ENCODE measurements around the gene HGFAC. TPM values are rescaled to one million over a fixed set of nuclear protein-coding genes. Genes with fewer than 3 reads are reported as not detected.

The HGFAC gene
- total RNA-seq, 4 donors from 2014 or later = 0.38 TPM; not detected in 3

DNA sequence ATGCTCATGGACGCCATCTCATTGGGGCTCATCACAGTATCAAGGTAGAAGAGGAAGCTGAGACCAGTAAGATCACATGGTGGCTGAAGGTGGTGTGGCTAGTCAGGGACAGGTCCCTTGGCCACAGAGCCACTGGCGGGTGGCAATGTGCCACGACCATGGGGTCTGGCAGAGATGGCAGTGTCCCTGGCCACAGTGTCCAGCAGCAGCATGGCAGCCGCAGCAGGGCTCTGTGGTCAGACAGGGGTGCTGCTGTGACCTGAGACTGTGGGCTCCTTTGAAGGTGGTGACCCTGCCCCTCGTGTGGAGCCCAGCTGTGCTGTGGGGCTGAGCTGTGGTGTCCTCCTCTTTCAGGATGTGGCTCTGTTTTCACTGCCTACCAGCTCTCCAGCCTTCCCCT, 19.2 kb downstream of the HGFAC start:
- peaks cover 0 to 9% (median 9%) of the 10 kb centered on the region in 3 donors for H3K9me3 ChIP-seq
- WGBS, 2 donors = 80 to 88% methylated on average over 1 to 3 of the region's 5 CpGs
- intact Hi-C loops (cut with DNase I) = no loop called here
- H3K36me3 ChIP-seq = no peaks in the 10 kb centered on the region
- H3K4me3 ChIP-seq = no peak overlapping the region
- DNase-seq = no peak
- peaks cover 10 to 33% (median 16%) of the 10 kb centered on the region in 3 donors for H3K4me1 ChIP-seq
- no peak overlapping the region for H3K27ac ChIP-seq
- H3K27me3 ChIP-seq = peaks cover 0 to 62% (median 10%) of the 10 kb centered on the region in 4 donors
- TF ChIP-seq CTCF (IDR thresholded peaks at IDR 0.05) (no peak), POLR2A (IDR thresholded peaks at IDR 0.05) (no peak)

DNA sequence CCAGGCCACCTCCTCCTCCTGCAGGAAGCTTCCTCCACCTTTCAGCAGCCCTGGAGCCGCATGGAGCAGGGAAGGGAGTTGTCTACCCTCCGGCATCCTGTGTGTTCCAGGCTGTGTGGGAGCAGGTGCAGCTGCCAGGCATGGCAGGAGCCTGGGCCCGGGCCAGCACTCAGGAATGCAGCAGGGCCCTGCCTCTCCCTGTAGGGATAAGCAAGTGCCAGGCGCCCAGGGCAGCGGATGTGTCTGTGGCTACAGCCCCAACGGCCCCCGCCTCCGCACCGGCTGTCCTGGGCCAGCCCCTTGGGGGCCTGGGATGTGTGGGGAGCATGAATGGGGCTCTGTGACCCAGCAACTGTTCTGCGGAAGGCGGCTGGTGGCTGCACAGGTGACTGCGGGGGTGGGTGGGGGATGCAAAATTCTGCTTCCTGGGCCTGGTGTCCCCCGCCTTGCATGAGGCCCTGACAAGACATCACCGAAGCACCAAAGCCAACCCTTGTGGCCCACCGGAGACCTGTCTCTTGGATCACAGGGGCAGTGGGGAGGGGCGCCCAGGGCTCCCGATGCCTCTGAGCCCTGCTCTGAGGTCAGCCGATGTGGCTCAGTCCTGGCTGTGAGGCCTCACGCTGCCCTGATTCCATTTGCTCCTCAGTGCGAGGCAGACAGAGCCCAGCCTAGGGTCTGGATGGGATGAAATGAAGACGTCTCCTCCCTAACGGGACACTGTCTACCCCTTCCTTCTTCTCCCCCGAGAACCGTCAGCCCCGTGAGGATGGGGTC, 19.9 kb downstream of the HGFAC start:
- Histone ChIP-seq H3K4me3 (no peak overlapping the region), H3K27me3 (peaks cover 0 to 70% (median 10%) of the 10 kb centered on the region in 4 donors), H3K9me3 (peaks cover 0 to 2% (median 2%) of the 10 kb centered on the region in 3 donors), H3K36me3 (no peaks in the 10 kb centered on the region), H3K4me1 (peaks cover 10 to 33% (median 16%) of the 10 kb centered on the region in 3 donors), H3K27ac (peak overlapping the region in 1 of 4 donors; percentile 9)
- DNase-seq = no peak
- intact Hi-C loops (cut with DNase I) = no loop called here
- peak in 1 of 6 experiments; percentile 6 for TF ChIP-seq CTCF (IDR thresholded peaks at IDR 0.05)
- TF ChIP-seq POLR2A (IDR thresholded peaks at IDR 0.05) = no peak
- WGBS, 2 donors = 37 to 70% methylated on average over 8 to 18 of the region's 25 CpGs

GRCh38 chr4:3462321-3462789, 20.6 kb downstream of the HGFAC start:
- intact Hi-C loops (cut with DNase I) = no loop called here
- DNase-seq = no peak
- Histone ChIP-seq H3K36me3 (no peaks in the 10 kb centered on the region), H3K27me3 (peaks cover 0 to 76% (median 10%) of the 10 kb centered on the region in 4 donors), H3K27ac (no peak overlapping the region), H3K4me3 (no peak overlapping the region), H3K4me1 (peaks cover 10 to 33% (median 16%) of the 10 kb centered on the region in 3 donors), H3K9me3 (no peaks in the 10 kb centered on the region)
- 35% methylated on average over 5 of the region's 10 CpGs; no CpG with 5 or more reads in 1 of the 2 donors for WGBS, 2 donors
- TF ChIP-seq CTCF (IDR thresholded peaks at IDR 0.05) (no peak), POLR2A (IDR thresholded peaks at IDR 0.05) (no peak)

GRCh38 chr4:3462790-3463415, 21.1 kb downstream of the HGFAC start, which contains the start of gene DOK7:
DOK7 (plus strand) TSS chr4:3463306; CDS start chr4:3463376, 70 bp downstream.
- no peak for TF ChIP-seq CTCF (IDR thresholded peaks at IDR 0.05)
- no peak for TF ChIP-seq POLR2A (IDR thresholded peaks at IDR 0.05)
- intact Hi-C loops (cut with DNase I) = no loop called here
- Histone ChIP-seq H3K27me3 (peaks cover 0 to 76% (median 10%) of the 10 kb centered on the region in 4 donors), H3K36me3 (no peaks in the 10 kb centered on the region), H3K4me3 (peak within 1 kb of the TSS; percentile 29 to 66 (median 40)), H3K27ac (no peak within 1 kb of the TSS), H3K4me1 (peaks cover 10 to 33% (median 16%) of the 10 kb centered on the region in 3 donors), H3K9me3 (no peaks in the 10 kb centered on the region)
- DNase-seq = no peak
- 0 to 33% methylated on average over 1 to 4 of the region's 44 CpGs for WGBS, 2 donors

Measured in esophagus squamous epithelium (tissue), 5 donors.